K562 (cell line): Measurements from ENCODE around the gene MPC2. TPM values are rescaled to one million over a fixed set of nuclear protein-coding genes. Genes with fewer than 3 reads are reported as not detected.
A peak's percentile ranks its signal among the peaks of the same experiment; 100 is the strongest.

Source experiments
- BDP1 ChIP-seq: IDR thresholded peaks from 3 replicates; pipeline ENCODE4 v1.6.1; 2011; ENCODE audit not compliant: insufficient read length, insufficient read depth
- CEBPB ChIP-seq: fragments of 450-650 bp; IDR thresholded peaks from 2 replicates; pipeline ENCODE4 v1.6.1; 2016; ENCODE audit warnings: missing genetic modification characterization, missing compliant biosample characterization
- CEBPG ChIP-seq, 3 experiments: fragments of 200-800 bp in 1 of 3; sonication (Bioruptor generic) in 1 of 3; sonication (generic) in 1 of 3; formaldehyde crosslinking in 1 of 3; IDR thresholded peaks in 2 of 3; conservative IDR thresholded peaks in 1 of 3; 2 replicates each; pipeline versions ENCODE4 v1.6.1 to v1.8.0; 2016 to 2022; ENCODE audit warnings: missing compliant biosample characterization in 2 of 3, missing genetic modification characterization in 2 of 3, mild to moderate bottlenecking in 1 of 3, missing genetic modification reagents in 1 of 3
- DLX4 ChIP-seq: fragments of 250-450 bp; sonication (Bioruptor Pico); IDR thresholded peaks from 2 replicates; pipeline ENCODE4 v1.6.1; 2021; ENCODE audit warnings: mild to moderate bottlenecking
- FUS ChIP-seq: fragments of 200-400 bp; formaldehyde crosslinking; optimal IDR thresholded peaks from 2 replicates; pipeline ENCODE3; 2017; ENCODE audit warnings: low read depth, low read length
- HDAC8 ChIP-seq: fragments of 450-650 bp; IDR thresholded peaks from 2 replicates; pipeline ENCODE4 v1.6.1; 2016; ENCODE audit warnings: mild to moderate bottlenecking, missing genetic modification characterization, moderate library complexity, missing compliant biosample characterization
- JUN ChIP-seq, 2 experiments: sonication (generic) in 1 of 2; formaldehyde crosslinking in 1 of 2; IDR thresholded peaks; 2 replicates each; pipeline versions ENCODE4 v1.6.1 to v1.8.0; 2012 to 2022; ENCODE audit warnings: borderline replicate concordance in 2 of 2, mild to moderate bottlenecking in 2 of 2, improper control_type of control experiment in 1 of 2, low read depth in 1 of 2, low read length in 1 of 2, missing genetic modification reagents in 1 of 2
- MED1 ChIP-seq: sonication (generic); formaldehyde crosslinking; IDR thresholded peaks from 2 replicates; pipeline ENCODE4 v1.8.1; 2023; ENCODE audit warnings: missing genetic modification reagents, borderline replicate concordance
- NFIC ChIP-seq: fragments of 450-650 bp; IDR thresholded peaks from 2 replicates; pipeline ENCODE4 v1.6.1; 2017; ENCODE audit warnings: mild to moderate bottlenecking, inconsistent platforms
- NONO ChIP-seq, 2 experiments: fragments of 200-400 bp in 1 of 2; fragments of 450-650 bp in 1 of 2; formaldehyde crosslinking in 1 of 2; IDR thresholded peaks; 2 replicates each; pipeline ENCODE4 v1.6.1; 2017; ENCODE audit warnings: low read depth in 2 of 2, mild to moderate bottlenecking in 2 of 2, moderate library complexity in 2 of 2, low read length in 1 of 2
- NR4A1 ChIP-seq, 2 experiments: fragments of 250-450 bp in 1 of 2; fragments of 450-650 bp in 1 of 2; sonication (Bioruptor Pico) in 1 of 2; IDR thresholded peaks; 2 replicates each; pipeline versions ENCODE4 v1.4.0 to v1.6.1; 2016 to 2020; ENCODE audit warnings: mild to moderate bottlenecking in 2 of 2, missing compliant biosample characterization in 1 of 2, missing genetic modification characterization in 1 of 2, moderate library complexity in 1 of 2
- RFX5 ChIP-seq: IDR thresholded peaks from 2 replicates; pipeline ENCODE4 v1.6.1; 2011; ENCODE audit warnings: low read depth, mild to moderate bottlenecking, improper control_type of control experiment, low read length
- SETDB1 ChIP-seq: IDR thresholded peaks from one replicate; pipeline ENCODE4 v1.6.1; 2012; ENCODE audit warnings: low read length, control low read depth, inconsistent platforms
- THAP12 ChIP-seq: fragments of 250-450 bp; sonication (Bioruptor Pico); IDR thresholded peaks from 2 replicates; pipeline ENCODE4 v1.9.0; 2021; ENCODE audit warnings: mild to moderate bottlenecking, inconsistent platforms
- TOE1 ChIP-seq, 2 experiments: fragments of 450-650 bp in 1 of 2; sonication (generic) in 1 of 2; formaldehyde crosslinking in 1 of 2; IDR thresholded peaks; 2 replicates each; pipeline versions ENCODE4 v1.7.1 to v1.8.0; 2016 to 2022; ENCODE audit warnings: borderline replicate concordance in 2 of 2, mild to moderate bottlenecking in 2 of 2, antibody characterized with exemption in 1 of 2, inconsistent platforms in 1 of 2, low read depth in 1 of 2, missing genetic modification reagents in 1 of 2, moderate library complexity in 1 of 2
- YY1 ChIP-seq, 3 experiments: IDR thresholded peaks; 2 replicates each; pipeline ENCODE4 v1.6.1; 2011; ENCODE audit warnings: low read length in 2 of 3, mild to moderate bottlenecking in 2 of 3, moderate library complexity in 2 of 3, borderline replicate concordance in 1 of 3, control low read depth in 1 of 3, low read depth in 1 of 3; ENCODE audit not compliant: insufficient read depth in 3 of 3, insufficient replicate concordance in 2 of 3, control insufficient read depth in 1 of 3, insufficient read length in 1 of 3; ENCODE audit errors: extremely low read depth in 1 of 3
- ZBTB43 ChIP-seq: sonication (generic); formaldehyde crosslinking; IDR thresholded peaks from 2 replicates; pipeline ENCODE4 v1.8.0; 2023; ENCODE audit warnings: mild to moderate bottlenecking, missing genetic modification reagents
- ZNF134 ChIP-seq: fragments of 250-450 bp; sonication (Bioruptor Pico); conservative IDR thresholded peaks from 2 replicates; pipeline ENCODE4 v1.4.0; 2020
- polyA plus RNA-seq, 8 experiments: library from polyadenylated mRNA; depleted of rRNA in 4 of 8; stranded (reverse) in 5 of 8; unstranded in 3 of 8; fragments of >200 nt; fragmentation: Nextera tagmentation in 2 of 8; fragmentation: Illumina TruSeq in 1 of 8; extraction: Ambion mirVana in 2 of 8; extraction: Trizol in 1 of 8; gene quantifications; 2 replicates each; pipeline versions ENCODE4 v1.2.1 to v1.2.3, GENCODE V29; 2011 to 2014; ENCODE audit warnings: inconsistent platforms in 1 of 8, missing spikeins in 1 of 8
- total RNA-seq, 7 experiments: library from RNA; depleted of rRNA in 6 of 7; stranded (reverse); fragments of >200 nt in 6 of 7; fragmentation: Illumina TruSeq in 2 of 7; extraction: Trizol in 2 of 7; gene quantifications; 2 replicates each; pipeline versions ENCODE4 v1.2.1 to v1.2.3, GENCODE V29; 2011 to 2021; ENCODE audit warnings: low replicate concordance in 1 of 7

MPC2 gene
- total and polyA plus RNA-seq, 9 of the 15 experiments (the other 6 are each of a cell fraction or from before 2014, with no cell fraction given) = 70.7 to 179 (median 144) TPM

- TF ChIP-seq THAP12 (CRISPR knock-in tag) (peak; percentile 73; the same call in 1 of the 2 replicates), ZBTB43 (CRISPR knock-in tag) (peak; percentile 21; the same call in 1 of the 2 replicates), NR4A1 (CRISPR knock-in tag; IDR thresholded peaks at IDR 0.05) (0 out of 2 replicates have a peak, but pooled peaks have one; percentile 13), NR4A1 (tag; IDR thresholded peaks at IDR 0.05) (no peak; the same call in 1 of the 2 replicates), NONO (IDR thresholded peaks at IDR 0.05; ENCODE audit: low read depth in 2 of 2, low read length in 1 of 2) (peak in 1 of 2 experiments; percentile 72; a peak in 1 of 4 replicates), DLX4 (no peak), HDAC8 (tag) (peak; percentile 49; the same call in 1 of the 2 replicates), MED1 (CRISPR knock-in tag) (no peak; the same call in 1 of the 2 replicates), JUN (IDR thresholded peaks at IDR 0.05; ENCODE audit: borderline replicate concordance, low read depth, low read length) (no peak), JUN (CRISPR knock-in tag; IDR thresholded peaks at IDR 0.05; ENCODE audit: borderline replicate concordance) (peak; percentile 14; the same call in 1 of the 2 replicates), BDP1 (no peak), YY1 (IDR thresholded peaks at IDR 0.05; ENCODE audit: borderline replicate concordance in 1 of 3, control insufficient read depth in 1 of 3, extremely low read depth in 1 of 3, insufficient read depth in 3 of 3, insufficient read length in 1 of 3, insufficient replicate concordance in 2 of 3, low read depth in 1 of 3, low read length in 2 of 3) (no peak), ZNF134 (CRISPR knock-in tag) (0 out of 2 replicates have a peak, but pooled peaks have one; percentile 33), SETDB1 (no peak), NFIC (no peak), TOE1 (IDR thresholded peaks at IDR 0.05; ENCODE audit: borderline replicate concordance) (no peak), TOE1 (CRISPR knock-in tag; IDR thresholded peaks at IDR 0.05; ENCODE audit: borderline replicate concordance, low read depth) (no peak), FUS (no peak), CEBPG (CRISPR knock-in tag; IDR thresholded peaks at IDR 0.05) (no peak), CEBPG (tag; conservative IDR thresholded peaks at IDR 0.05 in 1 of 2, IDR thresholded peaks at IDR 0.05 in 1 of 2) (no peak), CEBPB (tag) (no peak), RFX5 (no peak)
Measured at GRCh38 chr1:167935216-167936067, 1.4 kb downstream of the MPC2 start (continued).
